Liver (tissue), 3 donors: Measurements from ENCODE around the gene RBMS3.

Source experiments
- CTCF ChIP-seq: fragments of 150-350 bp; IDR thresholded peaks from 2 replicates; pipeline ENCODE4 v1.5.1; 2017; ENCODE audit warnings: improper control_type of control experiment, low read depth, low read length; ENCODE audit not compliant: missing input control
- GABPA ChIP-seq, 2 donors: IDR thresholded peaks in 1 of 2; conservative IDR thresholded peaks in 1 of 2; 2 replicates each; pipeline ENCODE4 v1.6.1; 2016; ENCODE audit warnings: antibody characterized with exemption in 2 of 2, mild to moderate bottlenecking in 1 of 2, moderate library complexity in 1 of 2
- RXRA ChIP-seq, 2 donors: IDR thresholded peaks; 2 replicates each; pipeline ENCODE4 v1.6.1; 2017 to 2018; ENCODE audit warnings: antibody characterized with exemption in 2 of 2, mild to moderate bottlenecking in 1 of 2
- SP1 ChIP-seq: IDR thresholded peaks from 2 replicates; pipeline ENCODE4 v1.6.1; 2018; ENCODE audit warnings: antibody characterized with exemption, mild to moderate bottlenecking
- ZBTB33 ChIP-seq: IDR thresholded peaks from 2 replicates; pipeline ENCODE4 v1.6.1; 2016; ENCODE audit warnings: antibody characterized with exemption
- donor health status: healthy.
- donor health status: healthy.

GRCh38 chr3:29302619-29303018 lies 21.7 kb downstream of the RBMS3 start:
- TF ChIP-seq SP1 (no peak), CTCF (no peak), ZBTB33 (no peak), RXRA (IDR thresholded peaks at IDR 0.05) (no peak), GABPA (IDR thresholded peaks at IDR 0.05 in 1 of 2, conservative IDR thresholded peaks at IDR 0.05 in 1 of 2) (no peak)
